ACC112 (cell line): ENCODE data around the gene AKT3.

Experiments
- H2AFZ ChIP-seq: fragments of 200-600 bp; sonication (generic); one replicate; pipeline ENCODE4 v1.6.0; 2017; ENCODE audit warnings: antibody characterized with exemption, low read length; ENCODE audit not compliant: unreplicated experiment
- H3K27ac ChIP-seq: fragments of 200-600 bp; sonication (generic); 2 replicates; pipeline ENCODE4 v1.5.1; 2014; ENCODE audit warnings: low read depth, mild to moderate bottlenecking, antibody characterized with exemption, low read length, moderate library complexity
- H3K27me3 ChIP-seq: fragments of 200-600 bp; sonication (generic); 2 replicates; pipeline ENCODE4 v1.6.1; 2014; ENCODE audit warnings: mild to moderate bottlenecking, antibody characterized with exemption, low read length, moderate library complexity, mixed read lengths; ENCODE audit not compliant: insufficient read depth
- H3K36me3 ChIP-seq: fragments of 200-600 bp; sonication (generic); 2 replicates; pipeline ENCODE4 v1.6.1; 2016; ENCODE audit warnings: mild to moderate bottlenecking, antibody characterized with exemption, low read length, moderate library complexity, mixed read lengths; ENCODE audit not compliant: insufficient read depth
- H3K4me1 ChIP-seq: fragments of 200-600 bp; sonication (generic); one replicate; pipeline ENCODE4 v1.6.1; 2016; ENCODE audit warnings: low read length, mixed read lengths; ENCODE audit not compliant: insufficient read depth, unreplicated experiment, control insufficient read depth
- H3K4me3 ChIP-seq: fragments of 200-600 bp; sonication (generic); 2 replicates; pipeline ENCODE4 v1.5.1; 2014; ENCODE audit warnings: mild to moderate bottlenecking, low read depth, low read length
- H3K79me2 ChIP-seq: fragments of 200-600 bp; sonication (generic); one replicate; pipeline ENCODE4 v1.6.0; 2016; ENCODE audit warnings: low read length; ENCODE audit not compliant: control insufficient read depth, unreplicated experiment, insufficient read depth

Gene AKT3

GRCh38 chr1:243562473-243562872, 287.6 kb downstream of the AKT3 start:
- Histone ChIP-seq H3K4me1 (peaks cover 15% of the 10 kb centered on the region), H3K4me3 (no peak overlapping the region), H3K27ac (no peak overlapping the region), H3K36me3 (peaks cover 20% of the 10 kb centered on the region), H3K79me2 (no peaks in the 10 kb centered on the region), H2AFZ (no peak overlapping the region), H3K27me3 (no peaks in the 10 kb centered on the region)

- no peak overlapping the region for H3K4me3 ChIP-seq
- H3K79me2 ChIP-seq = no peaks in the 10 kb centered on the region
- no peaks in the 10 kb centered on the region for H3K27me3 ChIP-seq
- no peak overlapping the region for H3K27ac ChIP-seq
- H3K4me1 ChIP-seq = peaks cover 15% of the 10 kb centered on the region
- peaks cover 20% of the 10 kb centered on the region for H3K36me3 ChIP-seq
- no peak overlapping the region for H2AFZ ChIP-seq
Observed at GRCh38 chr1:243561588-243562319, 288.3 kb downstream of the AKT3 start.

GRCh38 chr1:243559575-243560162, 290.4 kb downstream of the AKT3 start:
- Histone ChIP-seq H3K36me3 (peaks cover 20% of the 10 kb centered on the region), H3K27me3 (no peaks in the 10 kb centered on the region), H2AFZ (no peak overlapping the region), H3K4me1 (peaks cover 15% of the 10 kb centered on the region), H3K27ac (no peak overlapping the region), H3K4me3 (no peak overlapping the region), H3K79me2 (no peaks in the 10 kb centered on the region)

GRCh38 chr1:243558576-243558975, 291.5 kb downstream of the AKT3 start:
- Histone ChIP-seq H3K4me1 (peaks cover 15% of the 10 kb centered on the region), H2AFZ (no peak overlapping the region), H3K36me3 (peaks cover 16% of the 10 kb centered on the region), H3K79me2 (no peaks in the 10 kb centered on the region), H3K4me3 (no peak overlapping the region), H3K27me3 (no peaks in the 10 kb centered on the region), H3K27ac (no peak overlapping the region)

- Histone ChIP-seq H3K36me3 (peaks cover 15% of the 10 kb centered on the region), H3K27ac (no peak overlapping the region), H2AFZ (no peak overlapping the region), H3K27me3 (no peaks in the 10 kb centered on the region), H3K4me3 (no peak overlapping the region), H3K79me2 (no peaks in the 10 kb centered on the region), H3K4me1 (peaks cover 15% of the 10 kb centered on the region)
Observed at GRCh38 chr1:243557866-243558265, 292.2 kb downstream of the AKT3 start.

- Histone ChIP-seq H3K27ac (no peak overlapping the region), H3K79me2 (no peaks in the 10 kb centered on the region), H3K4me3 (no peak overlapping the region), H3K4me1 (peaks cover 18% of the 10 kb centered on the region), H2AFZ (no peak overlapping the region), H3K27me3 (no peaks in the 10 kb centered on the region), H3K36me3 (no peaks in the 10 kb centered on the region; the same call in 1 of the 2 replicates)
Observed at GRCh38 chr1:243554686-243555085, 295.4 kb downstream of the AKT3 start.

- Histone ChIP-seq H2AFZ (no peak overlapping the region), H3K27ac (no peak overlapping the region), H3K36me3 (no peaks in the 10 kb centered on the region; the same call in 1 of the 2 replicates), H3K4me1 (peaks cover 27% of the 10 kb centered on the region), H3K4me3 (no peak overlapping the region), H3K79me2 (no peaks in the 10 kb centered on the region), H3K27me3 (no peaks in the 10 kb centered on the region)
Observed at GRCh38 chr1:243553090-243553489, 297.0 kb downstream of the AKT3 start.

- no peaks in the 10 kb centered on the region for H3K27me3 ChIP-seq
- H2AFZ ChIP-seq = no peak overlapping the region
- H3K4me1 ChIP-seq = peaks cover 27% of the 10 kb centered on the region
- 0 out of 2 replicates have a peak overlapping the region, but pooled peaks have one; percentile 16 for H3K4me3 ChIP-seq
- no peaks in the 10 kb centered on the region; the same call in 1 of the 2 replicates for H3K36me3 ChIP-seq
- H3K27ac ChIP-seq = peak overlapping the region; percentile 68
- no peaks in the 10 kb centered on the region for H3K79me2 ChIP-seq
Observed at GRCh38 chr1:243550276-243550675, 299.8 kb downstream of the AKT3 start.

- Histone ChIP-seq H3K4me1 (peaks cover 27% of the 10 kb centered on the region), H3K27ac (peak overlapping the region; percentile 68), H3K79me2 (no peaks in the 10 kb centered on the region), H3K36me3 (no peaks in the 10 kb centered on the region; the same call in 1 of the 2 replicates), H3K4me3 (no peak overlapping the region), H3K27me3 (no peaks in the 10 kb centered on the region), H2AFZ (no peak overlapping the region)
Observed at GRCh38 chr1:243549791-243550190, 300.3 kb downstream of the AKT3 start.

- Histone ChIP-seq H3K27ac (peak overlapping the region; percentile 68), H2AFZ (peak overlapping the region; percentile 28), H3K27me3 (no peaks in the 10 kb centered on the region), H3K4me1 (peaks cover 27% of the 10 kb centered on the region), H3K36me3 (no peaks in the 10 kb centered on the region; the same call in 1 of the 2 replicates), H3K4me3 (peak overlapping the region; percentile 38; the same call in 1 of the 2 replicates), H3K79me2 (no peaks in the 10 kb centered on the region)
Observed at GRCh38 chr1:243549108-243549507, 300.9 kb downstream of the AKT3 start.

- H3K27me3 ChIP-seq = no peaks in the 10 kb centered on the region
- H3K27ac ChIP-seq = peak overlapping the region; percentile 68
- H3K36me3 ChIP-seq = no peaks in the 10 kb centered on the region; the same call in 1 of the 2 replicates
- peaks cover 27% of the 10 kb centered on the region for H3K4me1 ChIP-seq
- H3K79me2 ChIP-seq = no peaks in the 10 kb centered on the region
- no peak overlapping the region for H3K4me3 ChIP-seq
- H2AFZ ChIP-seq = peak overlapping the region; percentile 28
Observed at GRCh38 chr1:243548516-243548915, 301.5 kb downstream of the AKT3 start.
